Heart left ventricle (tissue), 13 donors: ENCODE results near the gene MSI2.

Experiments used
- CTCF ChIP-seq, 12 donors: fragments of 200-600 bp; sonication (generic) in 4 of 12; IDR thresholded peaks; one replicate each; pipeline versions ENCODE4 v1.5.0 to v1.8.0; 2018 to 2022; ENCODE audit warnings: antibody characterized with exemption in 12 of 12, mild to moderate bottlenecking in 5 of 12
- POLR2A ChIP-seq, 2 donors: fragments of 450-650 bp; IDR thresholded peaks; one replicate each; pipeline ENCODE4 v1.6.1; 2017; ENCODE audit warnings: antibody characterized with exemption in 2 of 2, mild to moderate bottlenecking in 2 of 2, moderate library complexity in 2 of 2
- donor health status: ischemic (EF 13 %, LVEDD 7.1; RV severe dilation, severe dysfunction).
- donor health status: DM: no; HTN: yes; CAD: no.
- donor health status: DM: no; HTN: no; CAD: no.
- donor health status: ischemic (EF 25% LVEDD 6.9; RV normal size, moderate dysfunction).
- donor health status: ischemic (EF 25% LVEDD 5.7; RV mildly dilated, moderate dysfunction).
- donor health status: ischemic (EF 35%, LVEDD 5.7; RV mildly dilated, moderate dysfunction).
- donor health status: nonischemic (EF 11% LVEDD 7.7; RV severe dilation, severe dysfunction).
- donor health status: DM: yes; HTN: yes; CAD: no.
- donor health status: PGD.
- donor health status: ischemic (EF 29% LVEDD 5.4; RV normal size, mild dysfunction).
- donor health status: nonischemic (EF 23%, LVEDD 6.1; RV moderate dilation, normal function).

GRCh38 chr17:57318913-57319312 lies 62.6 kb downstream of the MSI2 start:
- no peak for TF ChIP-seq CTCF (IDR thresholded peaks at IDR 0.05)
- no peak for TF ChIP-seq POLR2A (IDR thresholded peaks at IDR 0.05)
